SK-N-DZ (cell line): ENCODE data around the gene DERA.
"Not testable (repeated sequence)": the region's sequence is repeated elsewhere in the genome, so short reads cannot be mapped to it uniquely, and the experiment has no call there.

Experiments used
- DNase-seq: peaks from one replicate; pipeline ENCODE4 v3.0.0-alpha.2; 2015; ENCODE audit warnings: low spot score

The DERA gene

DNA sequence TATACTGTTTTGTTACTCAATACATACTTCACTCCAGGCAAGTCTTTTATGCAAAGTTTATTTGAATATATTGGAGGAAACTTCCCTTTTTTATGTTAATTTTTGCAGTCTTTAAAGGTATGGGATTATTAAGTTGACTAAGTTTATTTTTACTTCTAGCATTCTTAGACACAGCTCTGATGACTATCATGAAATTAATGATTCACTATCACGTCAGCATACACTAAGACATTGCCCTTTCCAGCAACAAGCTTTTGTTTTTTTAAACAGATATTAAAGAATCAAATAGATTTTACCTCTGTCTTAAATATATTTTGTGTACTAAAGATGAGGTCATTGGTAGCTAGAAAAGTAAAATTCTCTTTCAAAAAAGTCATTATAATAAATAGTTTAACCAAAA, 52.1 kb downstream of the DERA start:
- DNase-seq: no peak

DNA sequence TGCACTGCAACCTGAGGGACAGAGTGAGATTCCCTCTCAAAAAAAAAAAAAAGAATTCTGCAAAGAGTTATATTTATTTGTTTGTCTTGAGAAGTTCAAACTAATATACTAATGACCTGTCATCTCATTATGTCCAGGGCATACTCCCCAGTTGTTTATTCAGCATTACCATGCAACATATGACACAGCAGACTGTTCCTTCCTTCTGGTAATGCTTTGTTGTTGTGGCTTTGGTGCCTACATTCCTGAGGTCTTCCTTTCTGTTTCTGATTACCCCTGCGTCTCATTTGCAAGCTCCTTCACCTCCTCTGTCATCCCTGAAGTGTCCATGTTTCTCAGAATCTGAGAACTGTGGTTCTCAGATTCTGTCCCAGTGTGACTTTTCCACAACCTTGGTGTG, 55.3 kb downstream of the DERA start:
- no peak for DNase-seq

DNA sequence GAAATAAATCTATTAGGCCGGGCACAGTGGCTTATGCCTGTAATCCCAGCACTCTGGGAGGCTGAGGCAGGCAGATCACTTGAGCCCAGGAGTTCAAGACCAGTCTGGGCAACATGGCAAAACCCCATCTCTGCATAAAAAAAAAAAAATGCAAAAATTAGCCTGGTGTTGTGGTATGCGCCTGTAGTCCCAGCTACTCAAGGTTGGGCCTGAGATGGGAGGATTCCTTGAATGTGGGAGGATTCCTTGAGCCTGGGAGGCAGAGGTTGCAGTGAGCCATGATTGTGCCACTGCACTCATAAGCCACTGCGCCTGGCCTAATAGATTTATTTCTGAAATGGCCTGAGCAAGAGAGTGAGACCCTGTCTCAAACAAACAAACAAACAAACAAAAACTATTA, 55.9 kb downstream of the DERA start:
- not testable (repeated sequence) for DNase-seq

DNA sequence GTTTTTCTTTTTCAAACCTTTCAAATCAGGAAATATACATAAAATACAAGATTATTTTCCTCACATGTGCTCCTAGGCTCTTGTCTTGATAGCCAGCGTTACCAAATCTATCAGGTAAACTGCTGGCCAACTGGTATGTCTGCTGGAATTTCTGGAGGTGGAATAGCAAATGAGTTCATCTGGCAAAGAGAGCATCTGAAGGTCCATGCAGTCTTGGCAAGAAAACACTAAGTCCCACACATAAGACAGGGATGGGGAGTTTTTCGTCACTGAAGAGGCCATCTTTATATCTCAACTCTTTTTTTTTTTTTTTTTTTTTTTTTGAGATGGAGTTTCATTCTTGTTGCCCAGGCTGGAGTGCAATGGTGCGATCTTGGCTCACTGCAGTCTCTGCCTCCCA, 60.1 kb downstream of the DERA start:
- no peak for DNase-seq

DNA sequence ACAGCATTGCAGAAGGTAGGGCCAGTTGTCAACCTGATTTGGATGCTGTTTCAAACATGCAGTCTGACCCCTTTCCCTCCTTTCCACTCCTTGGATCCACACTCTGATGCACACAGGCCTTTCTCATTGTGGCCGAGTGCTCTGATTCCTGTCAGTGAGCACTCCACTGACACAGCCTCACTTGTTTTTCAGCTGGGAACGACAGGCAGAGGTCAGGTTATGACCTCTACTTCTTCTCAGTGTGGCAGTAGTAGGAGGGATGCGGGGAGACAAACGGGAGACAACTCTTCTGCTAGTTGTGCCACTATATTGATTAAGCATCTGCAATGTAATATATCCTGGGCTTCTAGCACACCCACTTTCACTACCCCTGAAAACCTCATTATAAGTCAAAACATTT, 61.8 kb downstream of the DERA start:
- DNase-seq: no peak

DNA sequence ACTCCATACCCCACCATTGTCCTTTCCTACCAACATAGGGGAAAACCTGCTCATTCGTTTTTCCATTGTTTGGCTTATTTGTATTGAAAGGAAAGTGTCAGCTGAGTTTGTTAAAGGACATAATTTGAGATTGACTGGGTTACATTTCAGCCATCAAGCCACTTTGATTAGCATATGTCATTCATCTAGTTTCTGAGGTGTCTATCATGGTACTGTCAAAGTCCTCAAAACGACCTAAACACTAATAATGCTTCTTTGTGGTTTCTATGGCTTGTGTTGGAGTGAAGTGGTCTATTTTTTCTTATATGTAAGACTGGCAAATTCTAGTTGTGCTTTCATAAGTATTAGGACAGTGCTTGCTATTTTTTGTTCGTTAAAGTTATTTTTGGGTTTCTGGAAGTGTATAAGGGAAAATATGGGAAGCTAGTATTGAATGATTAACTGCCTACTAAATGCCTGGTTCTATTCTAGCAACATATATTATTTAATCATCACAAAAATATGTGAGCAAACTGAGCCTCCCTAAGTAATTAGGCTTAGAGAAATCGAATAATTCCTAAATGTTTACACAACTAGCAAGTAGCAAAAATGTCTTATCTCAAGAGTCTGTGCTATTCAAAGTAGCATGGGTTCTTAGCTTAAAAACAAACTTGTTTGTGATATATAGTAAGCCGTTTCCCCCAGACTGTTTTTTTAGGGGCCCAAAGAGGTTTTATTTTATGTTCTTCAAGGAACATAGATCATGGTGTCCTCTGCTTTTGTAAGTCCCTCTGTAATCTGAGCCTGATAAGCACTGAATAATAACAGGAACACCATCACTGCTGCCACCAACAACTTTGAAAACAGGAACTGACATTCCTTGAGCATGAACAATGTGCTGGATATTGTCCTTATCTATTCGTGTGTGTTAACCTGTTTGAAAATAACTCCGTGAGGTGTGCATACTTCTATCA, 67.1 kb downstream of the DERA start:
- DNase-seq: no peak

DNA sequence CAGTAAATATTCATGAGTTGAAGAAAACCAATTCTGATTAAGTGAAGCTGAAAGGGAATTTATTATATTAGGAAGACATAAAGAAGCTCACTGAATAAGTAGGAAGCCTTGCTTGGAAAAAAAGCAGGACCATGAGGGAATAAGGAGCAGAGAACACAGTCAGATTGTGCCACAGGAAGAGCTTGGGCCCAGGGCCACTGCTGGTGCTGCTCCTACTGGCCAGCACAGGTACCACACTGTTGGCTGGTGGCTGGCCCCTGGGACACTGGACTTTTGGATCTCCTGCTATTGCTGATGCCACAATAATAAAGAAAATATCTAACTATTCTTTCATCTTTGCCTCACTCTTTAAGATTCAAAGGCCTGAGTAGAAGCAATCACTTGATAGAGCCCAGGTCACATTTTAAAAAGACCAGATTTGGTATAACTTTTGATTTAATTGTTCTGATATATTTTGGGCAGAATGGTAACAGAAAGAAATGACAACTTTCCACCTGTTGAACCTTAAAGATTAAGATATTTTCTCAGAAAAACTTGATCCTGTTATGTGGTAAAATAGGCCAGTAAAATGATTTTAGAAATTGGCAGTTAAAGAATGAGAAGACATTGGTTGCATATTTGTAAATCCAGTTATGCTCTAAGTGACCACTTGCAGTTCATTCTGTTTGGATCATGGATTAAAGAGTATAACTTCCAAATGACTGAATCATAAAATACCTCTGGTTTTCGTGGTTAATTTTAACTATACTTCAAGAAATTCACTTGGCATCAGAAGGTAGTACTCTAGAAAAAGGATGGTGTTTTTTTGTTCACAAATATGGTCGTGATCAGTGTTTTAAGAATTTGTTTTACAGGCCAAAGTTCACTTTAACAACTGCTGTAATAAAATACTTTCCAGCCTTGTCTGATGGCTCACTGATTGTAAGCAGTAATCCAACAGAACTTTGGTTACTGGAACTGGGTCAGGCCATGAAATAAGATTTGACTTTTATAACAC, 68.3 kb downstream of the DERA start:
- DNase-seq: no peak

DNA sequence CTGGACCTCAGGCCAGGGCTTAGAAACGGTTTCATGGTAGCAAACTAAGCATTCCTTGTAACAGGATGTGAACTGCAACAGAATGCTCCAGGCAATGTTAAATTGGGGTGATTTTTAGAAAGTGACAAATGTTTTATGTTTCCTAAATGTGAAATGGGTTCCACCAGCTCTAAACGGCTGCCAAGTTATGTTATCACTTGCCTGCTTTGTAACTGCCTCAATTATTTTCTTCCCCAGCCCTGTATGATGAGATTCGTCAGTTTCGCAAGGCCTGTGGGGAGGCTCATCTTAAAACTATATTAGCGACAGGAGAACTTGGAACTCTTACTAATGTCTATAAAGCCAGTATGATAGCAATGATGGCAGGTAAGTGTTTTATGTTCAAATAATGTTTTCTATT, 70.9 kb downstream of the DERA start:
- no peak for DNase-seq

DNA sequence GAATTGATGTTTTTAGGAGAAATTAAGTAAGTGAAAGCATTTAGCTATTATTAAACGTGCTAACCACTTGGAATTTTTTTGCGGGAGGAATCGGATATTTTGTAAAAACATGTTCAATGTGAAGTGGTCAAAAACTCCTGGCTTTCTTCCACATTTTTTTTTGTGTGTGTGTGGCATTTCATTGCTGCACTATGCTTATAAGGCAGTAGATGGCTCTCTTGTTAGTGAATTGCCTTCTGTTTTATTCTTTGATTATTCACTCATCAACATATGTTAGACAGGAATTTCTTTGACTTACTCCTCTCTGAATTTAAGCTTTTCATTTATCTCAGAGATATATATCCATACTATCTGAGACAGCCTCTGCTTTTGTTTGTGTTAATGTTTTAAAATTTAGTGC, 71.3 kb downstream of the DERA start:
- no peak for DNase-seq

DNA sequence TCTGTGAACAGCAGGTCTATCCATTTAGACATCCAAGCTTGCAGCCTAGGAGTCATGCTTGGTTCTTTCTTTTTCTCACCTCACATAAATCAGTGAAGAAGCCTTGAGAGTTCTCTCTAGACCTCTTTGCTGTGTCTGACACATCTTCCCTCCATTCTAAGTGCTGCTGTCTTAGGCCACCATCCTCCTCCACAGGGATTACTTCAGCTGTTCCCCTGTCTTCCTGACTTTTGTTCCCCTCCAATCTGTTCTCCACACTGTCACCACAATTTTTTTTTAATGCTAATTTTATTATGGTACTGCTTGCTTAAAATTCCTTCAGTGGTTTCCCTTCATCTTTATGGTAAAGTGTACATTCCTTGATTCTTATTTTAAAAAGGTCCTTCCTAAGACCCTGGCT, 71.8 kb downstream of the DERA start:
- no peak for DNase-seq

DNA sequence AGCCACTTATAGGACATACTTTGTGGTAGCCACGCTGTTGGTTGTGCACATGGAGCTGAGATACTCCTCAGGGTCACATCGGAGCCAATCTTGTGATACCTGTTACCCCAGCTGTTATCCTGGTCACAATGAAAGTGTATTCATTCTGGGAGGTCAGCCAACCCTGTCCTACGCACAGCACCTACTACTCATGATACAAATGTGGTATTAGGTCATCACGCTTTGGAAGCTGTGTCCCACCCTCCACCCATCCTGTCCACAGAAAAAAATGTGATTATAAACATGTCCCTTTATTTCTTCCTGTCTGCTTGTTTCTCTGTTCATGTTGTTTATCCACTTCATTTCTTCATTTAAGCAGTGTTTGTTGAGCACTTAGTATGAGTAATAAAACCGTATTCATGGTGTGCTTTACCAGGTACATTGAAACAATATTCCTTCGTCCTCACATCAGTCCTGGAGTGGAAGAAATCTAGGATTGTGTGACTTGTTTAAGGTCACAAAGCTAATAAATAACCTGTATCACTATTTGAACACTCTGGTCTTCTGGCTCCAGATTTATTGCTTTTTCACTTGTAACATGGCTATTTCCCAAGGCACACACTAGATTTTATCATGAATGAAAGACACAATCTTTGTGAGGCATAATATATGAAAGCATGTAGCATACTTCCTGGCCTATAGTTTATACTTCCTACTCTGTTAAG, 73.1 kb downstream of the DERA start:
- no peak for DNase-seq

DNA sequence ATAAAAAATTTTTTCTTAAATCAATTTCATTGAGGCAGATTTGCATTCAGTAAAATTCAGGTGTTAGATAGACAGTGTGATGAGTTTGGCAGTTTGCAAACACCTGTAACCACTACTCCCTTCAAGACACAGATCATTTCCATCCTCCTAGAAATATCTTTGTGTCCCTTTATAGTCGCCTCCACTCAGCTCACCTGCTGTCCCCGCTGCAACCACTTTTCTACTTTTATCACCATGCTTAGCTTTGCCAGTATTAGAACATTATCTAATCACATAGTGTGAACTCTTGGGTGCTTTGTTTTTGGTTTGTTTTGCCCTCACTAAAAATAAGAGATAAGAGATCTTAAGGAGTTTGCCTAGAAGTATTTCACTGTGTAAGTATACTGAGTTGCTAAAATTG, 73.8 kb downstream of the DERA start:
- no peak for DNase-seq

DNA sequence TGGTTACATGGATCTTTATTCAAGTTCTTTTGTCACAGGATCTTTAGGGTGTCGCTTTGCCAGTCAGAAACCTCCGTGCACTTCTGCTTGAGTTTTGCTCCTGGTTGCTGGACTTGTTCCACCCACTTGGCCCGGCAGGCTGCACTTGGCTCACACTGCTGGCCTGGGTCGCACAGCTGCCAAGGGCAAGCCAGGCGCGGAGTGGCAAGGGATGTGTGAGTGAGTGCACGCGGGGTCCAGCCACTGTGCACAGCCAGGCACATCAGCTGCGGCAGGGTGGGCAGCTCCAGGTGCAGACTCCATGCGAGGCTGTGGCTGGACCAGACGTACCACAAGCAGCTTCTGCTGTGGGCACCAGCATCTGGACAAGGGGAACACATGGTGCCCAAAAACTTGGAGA, 76.6 kb downstream of the DERA start:
- DNase-seq: no peak

DNA sequence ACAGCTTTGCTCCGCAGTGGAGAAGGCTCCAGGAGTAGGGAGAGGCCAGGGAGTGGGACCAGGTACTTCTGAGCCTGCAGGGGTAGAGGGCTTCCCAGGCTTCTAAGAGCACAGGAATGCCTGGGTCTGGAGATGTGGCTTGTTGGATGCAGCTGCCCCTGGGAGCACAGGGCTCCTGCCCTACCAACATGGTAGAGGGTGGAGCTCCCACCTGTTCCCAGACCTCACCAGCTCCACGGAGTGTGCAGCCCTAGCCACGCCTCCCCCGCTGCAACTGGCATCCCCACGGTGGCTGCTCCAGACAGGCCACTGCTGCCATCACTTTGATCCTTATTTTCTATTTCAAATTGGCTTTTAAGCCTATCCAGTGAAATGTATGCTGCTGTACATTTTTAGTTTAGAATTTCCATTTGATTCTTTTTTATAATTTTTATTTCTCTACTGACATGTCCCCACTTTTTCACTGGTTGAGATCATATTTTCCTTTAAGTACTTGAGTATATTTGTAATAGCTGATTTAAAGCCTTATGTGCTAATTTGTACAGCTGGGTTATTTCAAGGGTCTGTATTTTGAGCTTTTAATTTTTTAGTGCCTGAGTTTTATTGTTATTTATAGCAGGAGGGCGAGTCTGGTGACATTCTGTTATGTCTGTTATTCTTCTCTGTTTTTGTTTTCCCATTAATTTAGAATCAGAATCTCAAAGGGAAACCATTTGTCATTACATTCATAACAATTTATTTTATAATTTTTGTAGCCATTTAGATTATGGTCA, 78.0 kb downstream of the DERA start:
- DNase-seq: no peak

DNA sequence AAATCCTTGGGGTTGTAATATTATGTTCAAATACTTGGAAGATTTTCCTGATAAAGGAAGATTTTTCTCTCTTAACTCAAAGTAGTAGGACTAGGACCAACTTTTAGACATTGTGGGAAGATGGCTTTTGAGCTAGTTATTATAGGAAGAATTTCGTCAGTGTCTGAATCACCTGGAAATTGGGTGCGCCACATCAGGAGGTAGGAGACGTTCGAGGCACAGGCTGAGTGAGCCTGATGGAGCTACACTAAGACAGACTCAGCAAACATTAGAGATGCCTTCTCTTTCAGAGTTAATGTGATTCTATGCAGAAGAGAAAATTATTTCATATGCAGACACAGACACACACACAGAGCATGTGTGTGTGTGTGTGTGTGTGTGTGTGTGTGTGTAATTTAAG, 84.7 kb downstream of the DERA start:
- DNase-seq: no peak

DNA sequence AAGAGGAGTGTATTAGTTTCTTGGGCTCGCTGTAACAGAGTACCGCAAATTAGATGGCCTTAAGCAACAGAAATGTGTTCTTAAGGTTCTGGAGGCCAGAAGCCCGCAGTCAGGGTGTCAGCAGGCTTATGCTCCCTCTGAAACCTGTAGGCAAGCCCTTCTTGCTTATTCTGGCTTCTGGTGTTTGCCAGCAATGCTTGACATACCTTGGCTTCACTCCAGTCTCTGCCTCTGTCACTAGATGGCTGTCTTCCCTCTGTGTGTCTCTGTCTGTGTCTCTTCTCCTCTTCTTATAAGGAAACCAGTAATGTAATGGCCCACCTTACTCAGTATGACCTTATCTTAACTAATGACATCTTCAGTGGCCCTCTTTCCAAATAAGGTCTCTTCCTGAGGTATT, 85.1 kb downstream of the DERA start:
- DNase-seq: peak; percentile 14

DNA sequence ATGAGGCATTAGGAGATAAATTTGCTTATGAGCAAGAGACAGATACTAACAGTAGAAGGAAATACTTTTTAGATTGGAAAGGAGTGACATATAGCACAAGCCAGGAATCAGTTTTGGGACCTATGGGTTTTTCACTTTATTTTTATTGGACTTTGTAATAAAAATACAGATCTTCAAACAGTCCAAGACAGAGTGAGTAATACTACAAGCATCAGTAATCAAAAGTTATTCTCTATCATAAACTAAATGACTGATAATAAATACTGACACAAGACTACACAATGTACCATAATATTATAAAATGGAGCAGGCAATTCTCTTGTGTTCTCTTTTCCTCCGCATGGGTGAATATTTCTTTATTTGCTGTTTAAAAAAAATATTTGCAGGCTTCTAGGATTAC, 85.8 kb downstream of the DERA start:
- DNase-seq: no peak

DNA sequence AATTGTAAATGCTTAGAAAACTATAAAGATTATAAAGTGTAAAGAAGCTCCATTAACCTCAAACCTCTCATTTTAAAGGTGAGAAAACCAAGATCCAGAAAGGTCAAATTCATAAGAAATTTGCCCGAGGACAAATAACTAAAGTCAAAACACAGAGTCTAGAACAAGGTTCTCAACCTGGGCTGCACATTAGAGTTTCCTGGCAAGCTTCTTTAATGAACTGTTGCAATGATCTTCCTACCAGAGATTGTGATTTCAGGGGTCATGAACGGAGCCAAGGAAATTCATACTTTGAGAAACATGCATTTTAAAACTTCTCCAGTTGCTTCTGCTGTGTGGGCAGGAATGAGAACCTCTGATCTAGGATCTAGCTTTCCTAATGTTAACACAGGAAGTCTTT, 86.8 kb downstream of the DERA start:
- DNase-seq: no peak

DNA sequence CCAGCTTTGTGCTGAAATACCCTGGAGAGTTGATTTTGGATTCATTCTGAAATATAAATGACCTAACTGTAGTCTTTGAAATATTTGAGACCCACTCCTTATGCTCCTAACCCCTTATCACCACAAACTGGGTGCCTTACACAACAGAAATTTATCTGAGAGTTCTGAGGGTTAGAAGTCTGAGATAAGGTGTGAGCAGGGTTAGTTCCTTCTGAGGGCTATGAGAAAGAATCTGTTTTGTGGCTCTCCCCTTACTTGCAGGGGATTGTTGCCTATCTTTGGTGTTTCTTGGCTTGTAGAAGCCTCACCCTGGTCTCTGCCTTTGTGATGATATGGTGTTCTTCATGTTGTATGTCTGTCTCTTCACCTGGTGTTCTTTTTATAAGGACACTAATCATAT, 91.7 kb downstream of the DERA start:
- no peak for DNase-seq

DNA sequence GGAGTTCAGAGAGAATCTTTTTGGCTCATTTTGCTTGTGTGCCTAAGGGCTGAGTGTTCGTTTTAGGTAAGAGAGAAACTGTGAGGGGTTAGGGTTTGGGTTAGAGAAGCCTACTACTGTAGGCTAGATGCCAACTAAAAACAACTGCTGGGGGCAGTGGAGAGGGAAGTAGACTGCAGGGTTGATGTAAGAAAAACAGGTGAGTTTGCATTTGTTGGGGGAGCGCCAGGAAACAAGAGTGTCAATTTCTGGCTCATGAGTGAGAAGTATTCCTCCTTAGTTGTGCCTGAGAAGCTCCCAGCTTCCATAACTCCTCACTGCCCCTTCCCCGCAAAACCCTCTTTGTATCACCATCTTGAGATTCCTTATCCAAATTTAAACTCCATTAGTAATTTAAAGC, 92.3 kb downstream of the DERA start:
- DNase-seq: no peak

DNA sequence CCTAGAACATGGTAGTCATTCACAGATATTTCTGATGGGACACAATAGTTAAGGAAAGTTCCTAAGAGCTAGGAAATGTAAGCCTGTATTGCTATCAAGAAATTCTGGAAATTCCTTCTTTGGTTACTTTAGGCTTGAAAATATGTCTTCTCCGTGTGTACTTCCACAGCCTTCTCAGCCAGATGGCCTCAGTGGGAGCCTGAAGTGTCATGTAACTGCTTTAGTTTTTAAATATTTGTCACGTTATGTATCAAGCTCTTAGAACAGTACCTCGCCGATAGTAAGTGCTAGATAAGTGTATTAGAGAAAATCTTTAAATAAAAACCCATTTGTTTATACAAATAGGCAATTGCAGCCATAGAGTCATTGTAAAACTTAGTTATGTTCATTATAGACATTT, 95.6 kb downstream of the DERA start:
- DNase-seq: no peak
